Measurements from ENCODE around the gene UROS. TPM values are rescaled to one million over a fixed set of nuclear protein-coding genes. Genes with fewer than 3 reads are reported as not detected.

The UROS gene
- total and polyA plus RNA-seq, 10 of the 15 experiments (the other 5 are each of a cell fraction or from before 2014, with no cell fraction given) = 4.3 to 112 (median 64.5) TPM

GRCh38 chr10:125828311-125828710, 5.3 kb upstream of the UROS start:
- TF ChIP-seq POLR2A (IDR thresholded peaks at IDR 0.05; ENCODE audit: low read depth, low read length) = no peak
- no peak for TF ChIP-seq NFIC (IDR thresholded peaks at IDR 0.05; ENCODE audit: low read depth, low read length)
- TF ChIP-seq RELA (IDR thresholded peaks at IDR 0.05; ENCODE audit: borderline replicate concordance, partially characterized antibody) = no peak
- no peak for TF ChIP-seq RBBP5 (conservative IDR thresholded peaks at IDR 0.05)
- no peak for TF ChIP-seq CREM (IDR thresholded peaks at IDR 0.05; ENCODE audit: low read depth)
- no peak for TF ChIP-seq SKIL (IDR thresholded peaks at IDR 0.05; ENCODE audit: low read depth, poor library complexity, severe bottlenecking)
- TF ChIP-seq EGR1 (IDR thresholded peaks at IDR 0.05; ENCODE audit: borderline replicate concordance in 1 of 2, low read depth in 2 of 2, low read length in 2 of 2) = no peak
- TF ChIP-seq MAX (IDR thresholded peaks at IDR 0.05; ENCODE audit: low read depth, low read length) = no peak
- TF ChIP-seq CTCF (IDR thresholded peaks at IDR 0.05 in 2 of 3, conservative IDR thresholded peaks at IDR 0.05 in 1 of 3; ENCODE audit: control insufficient read depth in 2 of 3, extremely low read depth in 1 of 3, insufficient read depth in 1 of 3, low read depth in 3 of 3, low read length in 3 of 3) = no peak
- no peak for TF ChIP-seq LARP7 (IDR thresholded peaks at IDR 0.05)
- TF ChIP-seq PBX3 (IDR thresholded peaks at IDR 0.05; ENCODE audit: insufficient replicate concordance, low read depth, low read length) = no peak
- no peak for TF ChIP-seq ZNF274 (IDR thresholded peaks at IDR 0.05; ENCODE audit: insufficient read depth, insufficient read length)
- Histone ChIP-seq H2AFZ (ENCODE audit: control insufficient read depth, low read depth, low read length) (no peak overlapping the region), H3K79me2 (ENCODE audit: control insufficient read depth, insufficient read depth, low read length) (peaks cover 35% of the 10 kb centered on the region), H3K4me2 (ENCODE audit: control insufficient read depth, insufficient read depth) (no peak overlapping the region), H3K9me3 (replicated peaks; ENCODE audit: control insufficient read depth, insufficient read depth, low read length) (no peaks in the 10 kb centered on the region), H3K4me1 (ENCODE audit: control insufficient read depth, insufficient read depth, low read length) (0 out of 2 replicates have a peak, but pooled peaks cover 3% of the 10 kb centered on the region), H3K27me3 (replicated peaks in 1 of 2; ENCODE audit: control insufficient read depth in 2 of 2, insufficient read depth in 2 of 2, low read length in 1 of 2) (no peaks in the 10 kb centered on the region), H3K4me3 (no peak overlapping the region), H3K27ac (ENCODE audit: control insufficient read depth, insufficient read depth) (no peak overlapping the region), H3K9ac (ENCODE audit: control insufficient read depth, insufficient read depth, low read length) (no peak overlapping the region), H4K20me1 (ENCODE audit: control insufficient read depth, insufficient read depth) (no peaks in the 10 kb centered on the region), H3K36me3 (ENCODE audit: control insufficient read depth in 2 of 2, insufficient read depth in 2 of 2, low read length in 1 of 2) (peaks cover 5 to 24% of the 10 kb centered on the region in 2 experiments)
- no peak for DNase-seq (ENCODE audit: low read depth, low spot score)
- ATAC-seq = no peak
- no peak for FAIRE-seq
- SMC1A ChIA-PET (ENCODE audit: uncharacterized antibody, unreplicated experiment) = interaction anchor here (0.9 kb wide), 1 partner anchor 15 kb away, joined by 3 read pairs; no protein-coding TSS in a partner anchor
- no TSS peak for BruUV-seq (replicated peaks)
- 33% methylated on average over 5 of the region's 5 CpGs for WGBS (ENCODE audit: insufficient coverage, insufficient replicate concordance, low lambda C conversion rate, missing lambda C conversion rate)
- RAD21 ChIA-PET (ENCODE audit: unreplicated experiment) = no interaction called here
- intact Hi-C loops (cut with micrococcal nuclease; ENCODE audit: unreplicated experiment) (no loop called here), in situ Hi-C loops (cut with MboI) (no loop called here)
- POLR2A ChIA-PET = interaction anchor here (0.6 kb wide), 2 partner anchors 99 to 1783 kb away, joined by 3 to 4 read pairs; no protein-coding TSS in a partner anchor
- CTCF ChIA-PET = interaction anchor here (1.4 to 1.6 kb wide), 2 partner anchors 12 to 40 kb away, joined by 3 to 4 read pairs; no protein-coding TSS in a partner anchor

Data from GM12878 (cell line).